ENCODE data around the gene RHBDL1. TPM values are rescaled to one million over a fixed set of nuclear protein-coding genes. Genes with fewer than 3 reads are reported as not detected.

Gene RHBDL1
- total and polyA plus RNA-seq, 2 donors (not counting 3 experiments of a cell fraction or from before 2014, with no cell fraction given), result 1.1 to 1.8 TPM

GRCh38 chr16:630815-631405 lies 44.6 kb upstream of the RHBDL1 start, which contains the start of gene WFIKKN1:
TSS of gene WFIKKN1 (plus strand) at chr16:630985. CDS start at chr16:631254, 269 bp downstream.
- Histone ChIP-seq H3K9me1 (replicated peaks; ENCODE audit: control insufficient read depth, extremely low read depth, insufficient read depth, low read length) (no peaks in the 10 kb centered on the region), H3K4me1 (ENCODE audit: control insufficient read depth, extremely low read depth, insufficient read depth, low read length) (peaks cover 7% of the 10 kb centered on the region), H3K27me3 (ENCODE audit: control insufficient read depth in 2 of 2, insufficient read depth in 2 of 2, low read length in 2 of 2) (no peaks in the 10 kb centered on the region), H3K4me3 (replicated peaks in 1 of 3; ENCODE audit: insufficient read depth in 1 of 3, low read depth in 1 of 3, low read length in 3 of 3) (no peak within 1 kb of the TSS), H2AFZ (ENCODE audit: low read depth, low read length) (no peak within 1 kb of the TSS), H3K4me2 (ENCODE audit: insufficient read depth, low read length) (no peak within 1 kb of the TSS), H3K79me2 (ENCODE audit: control insufficient read depth, insufficient read depth, low read length) (peaks cover 8% of the 10 kb centered on the region), H3K9ac (replicated peaks; ENCODE audit: extremely low read depth, insufficient read depth, low read length) (no peak within 1 kb of the TSS), H3K9me3 (replicated peaks; ENCODE audit: control insufficient read depth, insufficient read depth, low read length) (no peaks in the 10 kb centered on the region), H3K36me3 (ENCODE audit: control insufficient read depth in 2 of 2, extremely low read depth in 1 of 2, insufficient read depth in 2 of 2, low read length in 2 of 2) (peaks cover 0 to 5% of the 10 kb centered on the region in 2 experiments), H4K20me1 (replicated peaks; ENCODE audit: control insufficient read depth, extremely low read depth, insufficient read depth, low read length) (no peaks in the 10 kb centered on the region), H3K27ac (ENCODE audit: insufficient read depth, low read depth, low read length) (no peak within 1 kb of the TSS)
- CTCF ChIA-PET, result no interaction called here
- FAIRE-seq, result no peak
- dilution Hi-C loops (cut with MboI; ENCODE audit: extremely low pct_ligation_motif_present, low sequenced_read_pairs), result no loop called here
- DNase-seq (ENCODE audit: low read depth, low spot score), result no peak
- TF ChIP-seq GATA2 (IDR thresholded peaks at IDR 0.05; ENCODE audit: insufficient read depth, insufficient read length, low read depth, low read length) (no peak), POLR2A (IDR thresholded peaks at IDR 0.05; ENCODE audit: low read depth, low read length) (no peak), FOS (IDR thresholded peaks at IDR 0.05; ENCODE audit: borderline replicate concordance, insufficient read depth, low read length) (no peak), POLR2AphosphoS5 (IDR thresholded peaks at IDR 0.05; ENCODE audit: insufficient read depth, low read depth, low read length) (no peak), JUN (IDR thresholded peaks at IDR 0.05; ENCODE audit: borderline replicate concordance, insufficient read depth, insufficient read length, low read depth) (no peak), EZH2 (IDR thresholded peaks at IDR 0.05; ENCODE audit: borderline replicate concordance, low read depth, low read length, severe bottlenecking) (no peak), MYC (IDR thresholded peaks at IDR 0.05; ENCODE audit: low read depth, low read length) (no peak), CTCF (IDR thresholded peaks at IDR 0.05; ENCODE audit: extremely low read depth in 1 of 2, insufficient read depth in 1 of 2, low read depth in 1 of 2, low read length in 2 of 2) (no peak)
- TF ChIP-seq, protein P1, sequence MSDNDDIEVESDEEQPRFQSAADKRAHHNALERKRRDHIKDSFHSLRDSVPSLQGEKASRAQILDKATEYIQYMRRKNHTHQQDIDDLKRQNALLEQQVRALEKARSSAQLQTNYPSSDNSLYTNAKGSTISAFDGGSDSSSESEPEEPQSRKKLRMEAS (IDR thresholded peaks at IDR 0.05; ENCODE audit: insufficient read depth, insufficient read length), result no peak
- intact Hi-C loops (cut with micrococcal nuclease), result no loop called here
- BruUV-seq (replicated peaks), result no TSS peak
- POLR2A ChIA-PET, result no interaction called here

Measured in endothelial cell of umbilical vein (primary cell).